Prostate gland (tissue), 2 donors: Measurements from ENCODE around the gene NARF. TPM values are rescaled to one million over a fixed set of nuclear protein-coding genes. Genes with fewer than 3 reads are reported as not detected.
"Not testable (repeated sequence)": the region's sequence is repeated elsewhere in the genome, so short reads cannot be mapped to it uniquely, and the experiment has no call there.

ENCODE experiments used
- DNase-seq: peaks from one replicate; pipeline ENCODE4 v3.0.0-alpha.2; 2019; ENCODE audit warnings: low spot score
- H3K27ac ChIP-seq, 2 donors: fragments of 200-600 bp; sonication (generic); 2 replicates each; pipeline ENCODE4 v1.5.1; 2017 to 2019
- H3K27me3 ChIP-seq: fragments of 200-600 bp; sonication (generic); replicated peaks from 2 replicates; pipeline ENCODE4 v1.5.1; 2019; ENCODE audit not compliant: insufficient read depth
- H3K36me3 ChIP-seq, 2 donors: fragments of 200-600 bp; sonication (generic); 1 replicate in 1 of 2; 2 replicates in 1 of 2; pipeline versions ENCODE4 v1.5.1 to v1.8.1; 2017 to 2019
- H3K4me1 ChIP-seq: fragments of 200-600 bp; sonication (generic); replicated peaks from 2 replicates; pipeline ENCODE4 v1.5.1; 2019
- H3K4me3 ChIP-seq, 2 donors: fragments of 200-600 bp; sonication (generic); 2 replicates each; pipeline ENCODE4 v1.5.1; 2017 to 2019
- H3K9me3 ChIP-seq: fragments of 200-600 bp; sonication (generic); 2 replicates; pipeline ENCODE4 v1.5.1; 2017
- CTCF ChIP-seq, 4 experiments: fragments of 200-600 bp in 2 of 4; fragments of 450-650 bp in 2 of 4; sonication (generic) in 2 of 4; IDR thresholded peaks; 1 replicate in 3 of 4; 2 replicates in 1 of 4; pipeline ENCODE4 v1.5.1; 2016 to 2019; ENCODE audit warnings: antibody characterized with exemption in 4 of 4, mild to moderate bottlenecking in 2 of 4, moderate library complexity in 2 of 4
- POLR2A ChIP-seq: fragments of 450-650 bp; IDR thresholded peaks from one replicate; pipeline ENCODE4 v1.6.1; 2016; ENCODE audit warnings: antibody characterized with exemption, mild to moderate bottlenecking
- POLR2AphosphoS5 ChIP-seq: sonication (generic); formaldehyde crosslinking; IDR thresholded peaks from one replicate; pipeline ENCODE4 v1.6.1; 2017; ENCODE audit warnings: antibody characterized with exemption
- WGBS: methylation state at CpG from one replicate; pipeline ENCODE4 v1.1.5; 2018; 5-methylcytosine and 5-hydroxymethylcytosine counted together
- intact Hi-C: fragments of 100-400 bp; cut with DNase I; formaldehyde crosslinking; loops from one replicate; pipeline ENCODE4 v1.14.2; 2022
- total RNA-seq, 2 donors: library from RNA; depleted of rRNA; stranded (reverse); fragments of >200 nt; gene quantifications; one replicate each; pipeline ENCODE4 v1.1.0, GENCODE V29; 2016

The NARF gene
- total RNA-seq: 10 to 100 TPM; 38.4 to 68.1 TPM

GRCh38 chr17:82458179-82458884, at the start of gene NARF:
Gene NARF, plus strand, starts transcription at chr17:82458741. Its CDS starts 63 bp downstream, at chr17:82458804.
- Histone ChIP-seq H3K27ac (peak within 1 kb of the TSS; percentile 100), H3K4me3 (peak within 1 kb of the TSS; percentile 67 to 95), H3K9me3 (no peaks in the 10 kb centered on the region), H3K27me3 (no peaks in the 10 kb centered on the region), H3K4me1 (peaks cover 8% of the 10 kb centered on the region), H3K36me3 (no peaks in the 10 kb centered on the region)
- TF ChIP-seq CTCF (IDR thresholded peaks at IDR 0.05) (no peak), POLR2A (peak; percentile 93), POLR2AphosphoS5 (peak; percentile 96)
- WGBS: under 1% methylated on average over 59 of the region's 85 CpGs
- intact Hi-C loops: loop anchor here (2.0 to 5.0 kb wide), 2 partner anchors 39 to 40 kb away; partner anchors contain the start of genes HEXD and OGFOD3
- DNase-seq: peak; percentile 98

GRCh38 chr17:82408938-82409318, 49.6 kb upstream of the NARF start:
- H3K36me3 ChIP-seq: peaks cover 0 to 4% of the 10 kb centered on the region in 2 donors
- no peak for DNase-seq
- no peaks in the 10 kb centered on the region for H3K9me3 ChIP-seq
- no peaks in the 10 kb centered on the region for H3K4me1 ChIP-seq
- intact Hi-C loops: no loop called here
- H3K4me3 ChIP-seq: no peak overlapping the region
- no peak for TF ChIP-seq CTCF (IDR thresholded peaks at IDR 0.05)
- no peak for TF ChIP-seq POLR2AphosphoS5
- TF ChIP-seq POLR2A: no peak
- 81% methylated on average over 21 of the region's 21 CpGs for WGBS
- no peak overlapping the region for H3K27ac ChIP-seq
- H3K27me3 ChIP-seq: no peaks in the 10 kb centered on the region

DNA sequence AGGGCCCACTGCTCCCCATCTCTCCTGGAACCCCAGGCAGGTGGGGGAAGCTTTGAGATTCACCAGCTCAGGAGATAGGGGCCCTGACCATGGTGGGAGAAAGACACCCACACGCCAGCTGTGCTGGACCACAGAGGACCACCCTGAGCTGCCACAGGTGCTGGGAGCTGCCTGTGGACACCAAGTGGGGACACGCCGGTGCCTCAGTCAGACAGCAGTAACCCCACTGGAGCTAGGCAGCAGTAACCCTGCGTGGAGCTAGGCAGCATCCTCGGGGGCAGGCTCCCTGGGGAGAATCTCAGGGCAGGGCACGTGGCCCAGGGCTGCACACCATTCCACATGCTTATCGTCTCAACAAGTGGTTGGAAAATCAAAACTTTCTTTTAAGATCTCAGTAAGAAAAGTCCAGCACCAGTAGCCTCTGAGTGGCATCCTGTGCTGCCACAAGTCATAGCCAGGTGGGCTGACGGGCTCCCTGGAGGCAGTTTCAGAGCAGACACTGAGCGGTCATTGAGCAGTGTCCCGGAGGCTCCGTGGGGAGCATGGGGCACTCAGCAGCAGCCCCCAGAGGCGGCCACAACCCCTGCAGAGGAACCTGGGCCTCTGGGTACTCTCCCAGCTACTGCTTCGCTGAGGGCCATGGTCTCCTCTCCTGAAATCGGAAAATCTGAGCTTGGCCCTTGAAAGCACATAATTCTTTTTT, 48.4 kb upstream of the NARF start:
- 94% methylated on average over 14 of the region's 14 CpGs for WGBS
- H3K27ac ChIP-seq: no peak overlapping the region
- no peaks in the 10 kb centered on the region for H3K36me3 ChIP-seq
- TF ChIP-seq CTCF (IDR thresholded peaks at IDR 0.05) (no peak), POLR2A (no peak)
- no peaks in the 10 kb centered on the region for H3K9me3 ChIP-seq
- DNase-seq: no peak
- intact Hi-C loops: loop anchor here (10.0 kb wide), 1 partner anchor 205 kb away; no protein-coding TSS in a partner anchor
- H3K4me1 ChIP-seq: peaks cover 6% of the 10 kb centered on the region
- H3K4me3 ChIP-seq: no peak overlapping the region
- no peaks in the 10 kb centered on the region for H3K27me3 ChIP-seq

- 93% methylated on average over 24 of the region's 24 CpGs for WGBS
- intact Hi-C loops: loop anchor here (10.0 kb wide), 1 partner anchor 207 kb away; no protein-coding TSS in a partner anchor
Measured at GRCh38 chr17:82411396-82412053, 47.0 kb upstream of the NARF start.

GRCh38 chr17:82412081-82412480, 46.5 kb upstream of the NARF start:
- H3K9me3 ChIP-seq, DNase-seq, H3K4me3 ChIP-seq, H3K4me1 ChIP-seq, H3K27me3 ChIP-seq, H3K27ac ChIP-seq, H3K36me3 ChIP-seq: not testable (repeated sequence)
- intact Hi-C loops: loop anchor here (10.0 kb wide), 1 partner anchor 207 kb away; no protein-coding TSS in a partner anchor
- WGBS: 90% methylated on average over 16 of the region's 16 CpGs

More at GRCh38 chr17:82411396-82412053, 47.0 kb upstream of the NARF start:
- Histone ChIP-seq H3K4me3 (no peak overlapping the region), H3K9me3 (no peaks in the 10 kb centered on the region), H3K27me3 (no peaks in the 10 kb centered on the region), H3K27ac (no peak overlapping the region), H3K36me3 (no peaks in the 10 kb centered on the region), H3K4me1 (peaks cover 6% of the 10 kb centered on the region)
- DNase-seq: no peak
- TF ChIP-seq POLR2AphosphoS5: no peak
